Epithelial cell of proximal tubule (primary cell): ENCODE results near the gene TNN. TPM values are rescaled to one million over a fixed set of nuclear protein-coding genes. Genes with fewer than 3 reads are reported as not detected.

Source experiments
- DNase-seq: peaks from one replicate; pipeline ENCODE4 v3.0.0-alpha.2; 2011; ENCODE audit warnings: low read depth
- H3K4me3 ChIP-seq: 2 replicates; pipeline ENCODE4 v1.5.1; 2011; ENCODE audit warnings: low read depth, mild to moderate bottlenecking, low read length
- total RNA-seq: library from RNA; depleted of rRNA; stranded (reverse); fragments of >200 nt; gene quantifications from 2 replicates; pipeline ENCODE4 v1.2.3, GENCODE V29; 2015
- TF ChIP-seq, protein P1 (sequence below): conservative IDR thresholded peaks from 2 replicates; pipeline ENCODE4 v1.5.1; 2012; ENCODE audit warnings: low read depth, mild to moderate bottlenecking, low read length

TNN gene
- total RNA-seq, 1 donor from 2014 or later = not detected

DNA sequence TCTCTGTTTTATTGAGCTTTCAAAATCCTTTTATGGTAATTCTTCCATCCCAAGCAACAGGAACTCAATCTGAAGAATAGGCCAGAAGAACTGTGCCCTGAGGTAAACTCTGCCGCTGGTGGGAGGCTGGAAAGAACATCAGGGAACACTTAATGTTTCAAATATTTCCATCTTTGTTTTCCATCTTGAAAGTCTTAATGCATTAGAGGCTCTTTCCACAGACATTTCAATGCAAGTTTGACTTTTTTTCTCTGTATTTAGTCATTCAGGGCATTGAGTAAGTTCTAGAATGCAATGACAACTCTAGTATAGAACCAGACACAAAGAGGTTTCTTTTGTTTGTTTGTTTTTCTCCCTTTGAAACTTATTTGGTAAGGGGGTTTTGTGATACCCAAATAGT is 63.5 kb downstream of the TNN start:
- DNase-seq = no peak
- TF ChIP-seq, protein P1, sequence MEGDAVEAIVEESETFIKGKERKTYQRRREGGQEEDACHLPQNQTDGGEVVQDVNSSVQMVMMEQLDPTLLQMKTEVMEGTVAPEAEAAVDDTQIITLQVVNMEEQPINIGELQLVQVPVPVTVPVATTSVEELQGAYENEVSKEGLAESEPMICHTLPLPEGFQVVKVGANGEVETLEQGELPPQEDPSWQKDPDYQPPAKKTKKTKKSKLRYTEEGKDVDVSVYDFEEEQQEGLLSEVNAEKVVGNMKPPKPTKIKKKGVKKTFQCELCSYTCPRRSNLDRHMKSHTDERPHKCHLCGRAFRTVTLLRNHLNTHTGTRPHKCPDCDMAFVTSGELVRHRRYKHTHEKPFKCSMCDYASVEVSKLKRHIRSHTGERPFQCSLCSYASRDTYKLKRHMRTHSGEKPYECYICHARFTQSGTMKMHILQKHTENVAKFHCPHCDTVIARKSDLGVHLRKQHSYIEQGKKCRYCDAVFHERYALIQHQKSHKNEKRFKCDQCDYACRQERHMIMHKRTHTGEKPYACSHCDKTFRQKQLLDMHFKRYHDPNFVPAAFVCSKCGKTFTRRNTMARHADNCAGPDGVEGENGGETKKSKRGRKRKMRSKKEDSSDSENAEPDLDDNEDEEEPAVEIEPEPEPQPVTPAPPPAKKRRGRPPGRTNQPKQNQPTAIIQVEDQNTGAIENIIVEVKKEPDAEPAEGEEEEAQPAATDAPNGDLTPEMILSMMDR = no peak
- no peak overlapping the region for H3K4me3 ChIP-seq

- DNase-seq = no peak
- TF ChIP-seq, protein P1 = no peak
- no peak overlapping the region for H3K4me3 ChIP-seq
Observed at GRCh38 chr1:175132436-175132835, 64.8 kb downstream of the TNN start.

GRCh38 chr1:175133673-175134435 is 66.2 kb downstream of the TNN start:
- TF ChIP-seq, protein P1 = no peak
- no peak overlapping the region for H3K4me3 ChIP-seq
- DNase-seq = no peak

- no peak overlapping the region for H3K4me3 ChIP-seq
- no peak for DNase-seq
- TF ChIP-seq, protein P1 = no peak
Observed at GRCh38 chr1:175134500-175134899, 66.9 kb downstream of the TNN start.

DNA sequence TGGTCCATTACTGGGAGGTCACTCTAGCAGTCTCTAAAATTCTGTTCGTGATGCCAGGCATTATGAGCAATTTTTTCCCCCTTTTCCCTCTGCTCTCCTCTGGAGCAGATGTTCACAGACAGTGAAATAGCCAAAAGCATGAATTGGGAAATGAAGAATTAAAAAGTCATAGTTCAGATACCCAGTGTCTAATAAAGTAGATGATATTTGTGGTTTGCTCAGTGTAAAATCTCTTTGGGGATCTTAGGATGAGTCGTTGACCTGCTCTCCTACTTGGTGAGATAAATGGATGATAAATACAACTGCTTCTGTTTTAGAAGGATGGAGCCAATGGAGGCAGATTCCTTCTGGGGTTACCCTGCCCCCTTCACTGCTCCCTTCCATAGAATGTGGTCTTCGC is 68.6 kb downstream of the TNN start:
- no peak overlapping the region for H3K4me3 ChIP-seq
- DNase-seq = no peak
- TF ChIP-seq, protein P1 = no peak

DNA sequence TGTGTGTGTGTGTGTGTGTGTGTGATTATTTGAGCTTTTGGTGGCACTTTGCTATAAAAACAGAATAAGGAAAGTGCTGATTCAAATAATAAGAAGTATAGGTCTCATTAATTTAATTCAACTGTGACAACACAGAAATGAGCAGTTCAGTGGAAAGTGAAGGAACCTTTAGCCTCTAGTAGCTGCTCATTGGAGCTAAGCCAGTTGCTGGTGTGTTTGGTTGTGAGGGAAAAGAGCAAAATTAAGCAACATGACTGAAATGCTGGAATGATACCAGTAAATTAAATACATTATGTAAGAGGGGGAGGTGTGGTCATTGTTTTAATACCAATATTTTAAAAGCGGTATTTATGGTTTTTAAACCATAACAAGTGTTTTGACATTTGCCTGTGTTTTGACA is 69.7 kb downstream of the TNN start:
- TF ChIP-seq, protein P1 = no peak
- no peak for DNase-seq
- H3K4me3 ChIP-seq = no peak overlapping the region

DNA sequence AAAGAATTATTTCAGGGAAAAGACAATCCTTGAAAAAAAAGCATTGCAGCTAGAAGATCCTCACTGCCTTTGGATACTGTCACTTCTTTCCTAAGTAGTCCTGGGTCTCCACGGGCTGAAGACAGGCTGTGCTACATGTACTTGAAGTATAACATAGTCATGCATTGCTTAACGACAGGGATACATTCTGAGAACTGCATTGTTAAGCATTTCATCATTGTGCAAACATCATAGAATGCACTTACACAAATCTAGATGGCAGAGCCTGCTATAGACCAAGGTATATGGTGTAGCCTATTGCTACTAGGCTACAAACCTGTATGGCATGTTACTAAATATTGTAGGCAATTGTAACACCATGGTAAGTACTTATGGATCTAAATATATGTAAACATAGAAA is 70.9 kb downstream of the TNN start:
- DNase-seq = no peak
- no peak overlapping the region for H3K4me3 ChIP-seq
- TF ChIP-seq, protein P1 = no peak
